ENCODE data around the gene CRHR2.

- TF ChIP-seq AHR (CRISPR knock-in tag; IDR thresholded peaks at IDR 0.05) (no peak), DNMT1 (CRISPR knock-in tag; IDR thresholded peaks at IDR 0.05) (no peak), SP5 (CRISPR knock-in tag; IDR thresholded peaks at IDR 0.05; ENCODE audit: borderline replicate concordance, low read depth) (no peak), SIN3A (IDR thresholded peaks at IDR 0.05; ENCODE audit: borderline replicate concordance, low read depth, low read length) (no peak)
These were observed 12.8 kb upstream of the CRHR2 start for GRCh38 chr7:30694774-30695721.
